Testis (tissue), 3 donors: ENCODE data around the gene ACAP3. TPM values are rescaled to one million over a fixed set of nuclear protein-coding genes. Genes with fewer than 3 reads are reported as not detected.

Experiments used
- DNase-seq: peaks from one replicate; pipeline ENCODE4 v3.0.0-alpha.2; 2019
- H3K27ac ChIP-seq, 2 donors: fragments of 200-600 bp; sonication (generic); one replicate each; pipeline ENCODE4 v1.5.1; 2019
- H3K27me3 ChIP-seq: fragments of 200-600 bp; sonication (generic); one replicate; pipeline ENCODE4 v1.5.1; 2019
- H3K36me3 ChIP-seq: fragments of 200-600 bp; sonication (generic); one replicate; pipeline ENCODE4 v1.5.1; 2017; ENCODE audit warnings: low read depth; ENCODE audit errors: missing control alignments
- H3K4me1 ChIP-seq: fragments of 200-600 bp; sonication (generic); one replicate; pipeline ENCODE4 v1.5.1; 2019
- H3K4me3 ChIP-seq, 2 donors: fragments of 200-600 bp; sonication (generic); one replicate each; pipeline ENCODE4 v1.5.1; 2017 to 2019
- H3K9me3 ChIP-seq: fragments of 200-600 bp; sonication (generic); one replicate; pipeline ENCODE4 v1.5.1; 2017
- POLR2A ChIP-seq: fragments of 450-650 bp; IDR thresholded peaks from one replicate; pipeline ENCODE4 v1.6.1; 2017; ENCODE audit warnings: antibody characterized with exemption, mild to moderate bottlenecking, moderate library complexity
- WGBS, 2 donors: methylation state at CpG; one replicate each; pipeline ENCODE4 v1.1.5; 2018; 5-methylcytosine and 5-hydroxymethylcytosine counted together
- intact Hi-C: fragments of 100-400 bp; cut with DNase I; formaldehyde crosslinking; loops from one replicate; pipeline ENCODE4 v1.15.1; 2023; ENCODE audit warnings: low total_unique reads
- polyA plus RNA-seq: library from polyadenylated mRNA; stranded (reverse); fragments of 350-450 nt; fragmentation: Illumina TruSeq; extraction: RNeasy Lipid Tissue Mini Kit (QIAGEN cat#74804); gene quantifications from one replicate; pipeline ENCODE4 v1.2.3, GENCODE V29; 2014; ENCODE audit warnings: low read depth, low replicate concordance; ENCODE audit not compliant: insufficient read depth
- total RNA-seq, 2 donors: library from RNA; depleted of rRNA; stranded (reverse); fragments of >200 nt; gene quantifications; one replicate each; pipeline ENCODE4 v1.2.3, GENCODE V29; 2016
- TF ChIP-seq, protein P1 (sequence below), 3 experiments: fragments of 450-650 bp in 2 of 3; fragments of 200-600 bp in 1 of 3; sonication (generic) in 1 of 3; IDR thresholded peaks; one replicate each; pipeline ENCODE4 v1.5.1; 2016 to 2019; ENCODE audit warnings: antibody characterized with exemption in 3 of 3, mild to moderate bottlenecking in 2 of 3, moderate library complexity in 1 of 3

Gene ACAP3
- total and polyA plus RNA-seq, 3 donors from 2014 or later, result 16.8 to 62.7 (median 53.0) TPM

DNA sequence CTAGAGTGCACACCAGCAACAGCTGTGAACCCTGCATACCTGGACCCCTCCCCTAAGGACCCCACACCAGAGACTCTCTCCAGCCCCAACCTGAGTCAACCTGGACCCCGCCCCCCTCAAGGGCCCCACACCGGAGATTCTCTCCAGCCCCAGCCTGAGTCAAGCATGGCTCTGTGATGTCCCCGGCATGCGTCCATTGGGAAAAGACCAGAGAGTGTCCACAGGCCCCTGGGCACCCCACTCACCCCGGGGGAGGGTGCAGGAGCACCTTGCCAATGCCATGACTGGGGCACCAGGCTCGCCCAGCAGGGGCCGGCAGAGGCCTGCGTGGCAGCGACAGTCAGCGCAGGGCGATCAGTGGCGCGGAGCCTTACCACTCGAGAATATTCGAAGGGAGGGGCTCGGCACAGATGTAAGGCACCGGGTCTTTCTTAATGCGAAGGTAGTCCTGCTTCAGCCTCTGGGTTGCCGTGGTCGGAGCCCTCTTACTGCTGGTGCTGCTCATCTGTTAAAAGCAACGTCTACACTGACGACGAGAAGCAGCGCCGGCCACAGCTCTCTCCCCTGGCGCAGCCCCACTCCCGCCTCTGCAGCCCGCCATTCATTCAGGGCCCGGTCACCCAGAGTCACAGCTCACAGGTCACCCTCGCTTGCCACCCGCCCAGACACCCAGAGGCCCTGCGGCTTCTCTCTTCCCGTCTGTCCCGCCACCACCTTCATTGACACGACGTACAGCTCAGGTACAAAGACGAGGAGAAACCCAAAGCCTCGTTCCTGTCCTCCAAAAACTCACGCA lies 40.0 kb downstream of the ACAP3 start:
- no peak for DNase-seq
- WGBS, 2 donors, result 92% methylated on average over 32 to 39 of the region's 39 CpGs
- H3K4me1 ChIP-seq, result peaks cover 29% of the 10 kb centered on the region
- H3K36me3 ChIP-seq, result no peaks in the 10 kb centered on the region
- H3K27me3 ChIP-seq, result no peaks in the 10 kb centered on the region
- H3K27ac ChIP-seq, result no peak overlapping the region
- intact Hi-C loops, result no loop called here
- H3K9me3 ChIP-seq, result no peaks in the 10 kb centered on the region
- no peak overlapping the region for H3K4me3 ChIP-seq
- TF ChIP-seq, protein P1, sequence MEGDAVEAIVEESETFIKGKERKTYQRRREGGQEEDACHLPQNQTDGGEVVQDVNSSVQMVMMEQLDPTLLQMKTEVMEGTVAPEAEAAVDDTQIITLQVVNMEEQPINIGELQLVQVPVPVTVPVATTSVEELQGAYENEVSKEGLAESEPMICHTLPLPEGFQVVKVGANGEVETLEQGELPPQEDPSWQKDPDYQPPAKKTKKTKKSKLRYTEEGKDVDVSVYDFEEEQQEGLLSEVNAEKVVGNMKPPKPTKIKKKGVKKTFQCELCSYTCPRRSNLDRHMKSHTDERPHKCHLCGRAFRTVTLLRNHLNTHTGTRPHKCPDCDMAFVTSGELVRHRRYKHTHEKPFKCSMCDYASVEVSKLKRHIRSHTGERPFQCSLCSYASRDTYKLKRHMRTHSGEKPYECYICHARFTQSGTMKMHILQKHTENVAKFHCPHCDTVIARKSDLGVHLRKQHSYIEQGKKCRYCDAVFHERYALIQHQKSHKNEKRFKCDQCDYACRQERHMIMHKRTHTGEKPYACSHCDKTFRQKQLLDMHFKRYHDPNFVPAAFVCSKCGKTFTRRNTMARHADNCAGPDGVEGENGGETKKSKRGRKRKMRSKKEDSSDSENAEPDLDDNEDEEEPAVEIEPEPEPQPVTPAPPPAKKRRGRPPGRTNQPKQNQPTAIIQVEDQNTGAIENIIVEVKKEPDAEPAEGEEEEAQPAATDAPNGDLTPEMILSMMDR (IDR thresholded peaks at IDR 0.05), result no peak
- no peak for TF ChIP-seq POLR2A

DNA sequence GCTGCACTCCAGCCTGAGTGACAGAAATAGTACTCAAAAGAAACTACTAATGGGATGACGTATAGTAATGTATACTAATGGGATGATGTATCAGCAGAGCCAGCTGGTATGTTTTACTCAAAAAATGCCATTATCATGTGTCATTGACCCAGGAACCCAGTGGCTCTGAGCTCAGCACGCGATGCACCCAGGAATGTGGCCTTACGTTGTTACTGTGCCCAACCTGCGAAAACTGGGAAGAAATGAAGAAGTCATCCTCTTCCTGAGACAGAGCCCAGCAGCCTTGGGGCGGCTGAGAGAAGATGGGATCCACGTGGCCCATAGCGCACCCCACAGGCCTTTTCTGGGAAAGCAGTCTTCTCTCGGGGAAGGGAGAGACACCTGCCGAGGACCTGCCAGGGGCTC lies 42.9 kb downstream of the ACAP3 start:
- TF ChIP-seq POLR2A, result no peak
- TF ChIP-seq, protein P1 (IDR thresholded peaks at IDR 0.05), result no peak
- DNase-seq, result no peak
- intact Hi-C loops, result no loop called here
- no peak overlapping the region for H3K4me3 ChIP-seq
- no peaks in the 10 kb centered on the region for H3K9me3 ChIP-seq
- no peak overlapping the region for H3K27ac ChIP-seq
- peaks cover 4% of the 10 kb centered on the region for H3K4me1 ChIP-seq
- no peaks in the 10 kb centered on the region for H3K36me3 ChIP-seq
- WGBS, 2 donors, result 60 to 78% methylated on average over 8 to 10 of the region's 10 CpGs
- no peaks in the 10 kb centered on the region for H3K27me3 ChIP-seq

DNA sequence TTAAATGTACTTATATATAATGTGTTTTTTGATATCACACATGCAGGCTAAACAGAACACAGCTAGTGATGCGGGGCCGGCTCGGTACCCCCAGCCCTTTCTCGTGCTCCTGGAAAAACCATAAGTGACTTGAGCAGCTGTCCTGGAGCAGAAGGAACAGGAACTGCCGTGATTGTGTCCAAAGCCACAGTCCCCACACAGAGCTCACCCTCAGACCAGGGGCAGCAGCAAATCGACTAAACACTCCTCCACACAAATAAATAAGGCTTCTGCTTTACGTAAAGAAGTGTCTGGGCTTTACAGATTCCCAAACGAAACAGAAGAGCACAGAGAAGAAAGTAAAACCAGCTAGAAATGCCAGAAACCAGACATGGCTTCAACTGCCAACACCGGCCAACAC lies 43.7 kb downstream of the ACAP3 start:
- Histone ChIP-seq H3K4me3 (no peak overlapping the region), H3K27me3 (no peaks in the 10 kb centered on the region), H3K9me3 (no peaks in the 10 kb centered on the region), H3K27ac (no peak overlapping the region), H3K4me1 (peaks cover 4% of the 10 kb centered on the region), H3K36me3 (no peaks in the 10 kb centered on the region)
- 90 to 91% methylated on average over 9 of the region's 9 CpGs for WGBS, 2 donors
- intact Hi-C loops, result no loop called here
- DNase-seq, result no peak
- no peak for TF ChIP-seq POLR2A
- TF ChIP-seq, protein P1 (IDR thresholded peaks at IDR 0.05), result no peak

DNA sequence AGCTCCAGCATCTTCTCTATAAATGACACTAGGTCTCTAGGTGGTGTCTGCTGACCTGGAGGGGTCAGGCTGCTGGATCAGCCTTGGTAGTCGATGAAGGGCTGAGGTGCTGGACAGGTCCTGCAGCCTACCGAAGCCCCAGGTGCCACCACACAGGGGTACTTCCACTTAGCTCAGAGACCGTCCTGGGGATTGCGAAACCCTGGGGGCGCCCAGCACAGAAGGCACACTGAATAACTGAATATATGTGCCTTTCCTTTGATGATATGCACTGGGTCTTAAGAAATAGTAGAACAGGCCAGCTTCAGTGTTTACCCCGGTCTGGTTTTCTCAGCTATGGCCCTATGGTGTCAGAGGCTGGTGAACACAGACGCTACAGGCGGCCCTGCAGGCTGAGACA lies 45.0 kb downstream of the ACAP3 start:
- no peaks in the 10 kb centered on the region for H3K27me3 ChIP-seq
- intact Hi-C loops, result no loop called here
- WGBS, 2 donors, result 91 to 99% methylated on average over 5 to 8 of the region's 8 CpGs

More for the DNA sequence above, 45.0 kb downstream of the ACAP3 start:
- Histone ChIP-seq H3K9me3 (no peaks in the 10 kb centered on the region), H3K27ac (no peak overlapping the region), H3K36me3 (no peaks in the 10 kb centered on the region), H3K4me3 (no peak overlapping the region), H3K4me1 (no peaks in the 10 kb centered on the region)
- DNase-seq, result no peak
- TF ChIP-seq POLR2A, result no peak
- TF ChIP-seq, protein P1 (IDR thresholded peaks at IDR 0.05), result no peak
